HepG2 (cell line): ENCODE data around the gene GPSM1. TPM values are rescaled to one million over a fixed set of nuclear protein-coding genes. Genes with fewer than 3 reads are reported as not detected.

Source experiments
- CBFB ChIP-seq: sonication (generic); formaldehyde crosslinking; IDR thresholded peaks from 2 replicates; pipeline ENCODE4 v1.4.0; 2020; ENCODE audit warnings: missing genetic modification reagents
- ELF4 ChIP-seq: sonication (generic); formaldehyde crosslinking; IDR thresholded peaks from 2 replicates; pipeline ENCODE4 v1.5.0; 2020; ENCODE audit warnings: missing genetic modification reagents, mild to moderate bottlenecking, moderate library complexity, borderline replicate concordance
- JUN ChIP-seq: sonication (generic); formaldehyde crosslinking; IDR thresholded peaks from 2 replicates; pipeline ENCODE4 v1.4.0; 2020; ENCODE audit warnings: mild to moderate bottlenecking, missing genetic modification reagents
- KDM3A ChIP-seq: IDR thresholded peaks from 2 replicates; pipeline ENCODE4 v1.6.1; 2018; ENCODE audit warnings: low read depth, missing compliant biosample characterization
- KLF9 ChIP-seq: IDR thresholded peaks from 2 replicates; pipeline ENCODE4 v1.6.1; 2016; ENCODE audit warnings: low read depth
- TMF1 ChIP-seq: sonication (generic); formaldehyde crosslinking; IDR thresholded peaks from 2 replicates; pipeline ENCODE4 v1.8.1; 2022; ENCODE audit warnings: low read depth, missing genetic modification reagents
- ZKSCAN1 ChIP-seq: fragments of 150-350 bp; IDR thresholded peaks from 2 replicates; pipeline ENCODE4 v1.6.1; 2014; ENCODE audit warnings: low read length
- ZNF136 ChIP-seq: sonication (generic); formaldehyde crosslinking; IDR thresholded peaks from 2 replicates; pipeline ENCODE4 v1.8.1; 2022; ENCODE audit warnings: low read depth, mild to moderate bottlenecking, moderate library complexity, missing genetic modification reagents
- ZNF260 ChIP-seq: sonication (generic); formaldehyde crosslinking; IDR thresholded peaks from 2 replicates; pipeline ENCODE4 v1.4.0; 2020; ENCODE audit warnings: missing genetic modification reagents, low read depth, mild to moderate bottlenecking, borderline replicate concordance
- ZNF333 ChIP-seq: sonication (generic); formaldehyde crosslinking; IDR thresholded peaks from 2 replicates; pipeline ENCODE4 v1.4.0; 2020; ENCODE audit warnings: mild to moderate bottlenecking, missing genetic modification reagents, borderline replicate concordance
- ZNF549 ChIP-seq: sonication (generic); formaldehyde crosslinking; IDR thresholded peaks from 2 replicates; pipeline ENCODE4 v1.5.0; 2020; ENCODE audit warnings: missing genetic modification reagents
- ZNF557 ChIP-seq: sonication (generic); formaldehyde crosslinking; IDR thresholded peaks from 2 replicates; pipeline ENCODE4 v1.4.0; 2020; ENCODE audit warnings: missing genetic modification reagents
- ZNF567 ChIP-seq: sonication (generic); formaldehyde crosslinking; IDR thresholded peaks from 2 replicates; pipeline ENCODE4 v1.8.1; 2023; ENCODE audit warnings: mild to moderate bottlenecking, missing genetic modification reagents, borderline replicate concordance
- ZNF775 ChIP-seq: sonication (generic); formaldehyde crosslinking; IDR thresholded peaks from 2 replicates; pipeline ENCODE4 v1.4.0; 2020; ENCODE audit warnings: missing genetic modification reagents, mild to moderate bottlenecking, moderate library complexity, borderline replicate concordance
- polyA plus RNA-seq, 8 experiments: library from polyadenylated mRNA; depleted of rRNA in 3 of 8; stranded (reverse) in 7 of 8; unstranded in 1 of 8; fragments of >200 nt; fragmentation: Illumina TruSeq in 4 of 8; extraction: Trizol in 4 of 8; gene quantifications; 2 replicates each; pipeline versions ENCODE4 v1.2.1 to v1.2.3, GENCODE V29; 2011 to 2016; ENCODE audit warnings: low read depth in 4 of 8, missing spikeins in 1 of 8, mixed read lengths in 1 of 8; ENCODE audit not compliant: insufficient read depth in 1 of 8
- total RNA-seq, 5 experiments: library from RNA; depleted of rRNA; stranded (reverse); fragments of >200 nt; fragmentation: Illumina TruSeq; extraction: Trizol; gene quantifications; 2 replicates each; pipeline ENCODE4 v1.2.3, GENCODE V29; 2016; ENCODE audit warnings: low read depth in 1 of 5
- TF ChIP-seq, protein P1 (sequence below): sonication (generic); formaldehyde crosslinking; IDR thresholded peaks from 2 replicates; pipeline ENCODE4 v1.4.0; 2020; ENCODE audit warnings: missing genetic modification reagents, mild to moderate bottlenecking, borderline replicate concordance
- TF ChIP-seq, protein P2 (sequence below), 2 experiments: sonication (generic) in 1 of 2; formaldehyde crosslinking in 1 of 2; IDR thresholded peaks; 2 replicates each; pipeline versions ENCODE4 v1.6.1 to v1.9.0; 2014 to 2022; ENCODE audit warnings: antibody characterized with exemption in 1 of 2, borderline replicate concordance in 1 of 2, inconsistent platforms in 1 of 2, low read depth in 1 of 2, missing genetic modification reagents in 1 of 2
- TF ChIP-seq, protein P3 (sequence below): sonication (generic); formaldehyde crosslinking; IDR thresholded peaks from 2 replicates; pipeline ENCODE4 v1.8.0; 2022; ENCODE audit warnings: mild to moderate bottlenecking, missing genetic modification reagents, moderate library complexity

GPSM1 gene
- total and polyA plus RNA-seq, 2 of the 13 experiments (the other 11 are each of a cell fraction or from before 2014, with no cell fraction given), result 1.0 to 2.4 TPM

DNA sequence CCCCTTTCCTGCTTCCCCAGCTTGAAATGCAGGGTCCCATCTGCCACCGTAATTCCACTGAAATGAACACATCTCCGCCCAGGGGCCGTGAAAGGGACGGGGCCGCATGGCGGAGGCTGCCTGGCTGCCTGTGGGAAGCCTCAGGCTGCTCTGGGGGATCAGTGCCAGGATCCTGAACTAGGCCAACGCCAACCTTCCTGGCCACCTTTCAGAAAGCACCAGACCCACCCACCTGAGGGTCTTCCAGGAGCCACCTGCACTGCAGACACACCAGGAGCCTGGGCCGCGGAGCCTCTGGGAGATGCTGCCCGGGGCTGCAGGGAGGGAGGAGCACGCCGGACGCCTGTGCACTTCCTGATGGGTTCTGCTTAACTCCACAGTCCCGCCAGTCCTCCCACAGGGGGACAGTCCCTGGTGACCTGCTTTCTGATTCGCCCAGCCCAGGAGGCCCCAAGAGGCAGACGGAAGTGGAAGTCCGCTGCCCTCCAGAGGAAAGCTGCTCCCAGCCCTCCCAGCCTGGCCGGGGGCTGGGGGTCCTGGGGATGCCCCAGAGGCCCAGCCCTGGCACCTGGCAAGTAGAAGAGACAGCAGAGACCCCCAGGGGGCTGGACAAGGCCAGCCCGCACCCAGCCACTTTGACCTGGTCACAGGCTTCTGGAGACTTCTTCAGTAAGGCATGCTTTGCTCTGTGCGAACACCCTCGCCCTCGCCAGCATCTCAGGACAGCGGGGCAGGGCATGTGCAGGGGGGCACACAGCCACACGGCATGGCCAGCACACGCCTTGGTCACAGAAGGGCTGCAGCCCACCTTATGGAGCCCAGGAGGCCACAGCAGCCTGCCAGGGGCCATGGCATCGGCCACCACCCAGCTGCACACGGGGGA is 46.2 kb downstream of the GPSM1 start, which contains the start of gene CARD9 (continued):
- TF ChIP-seq ELF4 (CRISPR knock-in tag) (0 out of 2 replicates have a peak, but pooled peaks have one; percentile 16), TMF1 (no peak), ZNF549 (CRISPR knock-in tag) (no peak), ZNF333 (0 out of 2 replicates have a peak, but pooled peaks have one; percentile 50), ZNF136 (no peak), KDM3A (CRISPR knock-in tag) (no peak), ZNF567 (CRISPR knock-in tag) (no peak), CBFB (0 out of 2 replicates have a peak, but pooled peaks have one; percentile 22), ZNF260 (no peak), KLF9 (no peak), JUN (CRISPR knock-in tag) (no peak), ZNF775 (CRISPR knock-in tag) (no peak), ZKSCAN1 (no peak), ZNF557 (no peak)
- TF ChIP-seq, protein P1, sequence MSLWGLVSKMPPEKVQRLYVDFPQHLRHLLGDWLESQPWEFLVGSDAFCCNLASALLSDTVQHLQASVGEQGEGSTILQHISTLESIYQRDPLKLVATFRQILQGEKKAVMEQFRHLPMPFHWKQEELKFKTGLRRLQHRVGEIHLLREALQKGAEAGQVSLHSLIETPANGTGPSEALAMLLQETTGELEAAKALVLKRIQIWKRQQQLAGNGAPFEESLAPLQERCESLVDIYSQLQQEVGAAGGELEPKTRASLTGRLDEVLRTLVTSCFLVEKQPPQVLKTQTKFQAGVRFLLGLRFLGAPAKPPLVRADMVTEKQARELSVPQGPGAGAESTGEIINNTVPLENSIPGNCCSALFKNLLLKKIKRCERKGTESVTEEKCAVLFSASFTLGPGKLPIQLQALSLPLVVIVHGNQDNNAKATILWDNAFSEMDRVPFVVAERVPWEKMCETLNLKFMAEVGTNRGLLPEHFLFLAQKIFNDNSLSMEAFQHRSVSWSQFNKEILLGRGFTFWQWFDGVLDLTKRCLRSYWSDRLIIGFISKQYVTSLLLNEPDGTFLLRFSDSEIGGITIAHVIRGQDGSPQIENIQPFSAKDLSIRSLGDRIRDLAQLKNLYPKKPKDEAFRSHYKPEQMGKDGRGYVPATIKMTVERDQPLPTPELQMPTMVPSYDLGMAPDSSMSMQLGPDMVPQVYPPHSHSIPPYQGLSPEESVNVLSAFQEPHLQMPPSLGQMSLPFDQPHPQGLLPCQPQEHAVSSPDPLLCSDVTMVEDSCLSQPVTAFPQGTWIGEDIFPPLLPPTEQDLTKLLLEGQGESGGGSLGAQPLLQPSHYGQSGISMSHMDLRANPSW, result no peak
- TF ChIP-seq, protein P2, sequence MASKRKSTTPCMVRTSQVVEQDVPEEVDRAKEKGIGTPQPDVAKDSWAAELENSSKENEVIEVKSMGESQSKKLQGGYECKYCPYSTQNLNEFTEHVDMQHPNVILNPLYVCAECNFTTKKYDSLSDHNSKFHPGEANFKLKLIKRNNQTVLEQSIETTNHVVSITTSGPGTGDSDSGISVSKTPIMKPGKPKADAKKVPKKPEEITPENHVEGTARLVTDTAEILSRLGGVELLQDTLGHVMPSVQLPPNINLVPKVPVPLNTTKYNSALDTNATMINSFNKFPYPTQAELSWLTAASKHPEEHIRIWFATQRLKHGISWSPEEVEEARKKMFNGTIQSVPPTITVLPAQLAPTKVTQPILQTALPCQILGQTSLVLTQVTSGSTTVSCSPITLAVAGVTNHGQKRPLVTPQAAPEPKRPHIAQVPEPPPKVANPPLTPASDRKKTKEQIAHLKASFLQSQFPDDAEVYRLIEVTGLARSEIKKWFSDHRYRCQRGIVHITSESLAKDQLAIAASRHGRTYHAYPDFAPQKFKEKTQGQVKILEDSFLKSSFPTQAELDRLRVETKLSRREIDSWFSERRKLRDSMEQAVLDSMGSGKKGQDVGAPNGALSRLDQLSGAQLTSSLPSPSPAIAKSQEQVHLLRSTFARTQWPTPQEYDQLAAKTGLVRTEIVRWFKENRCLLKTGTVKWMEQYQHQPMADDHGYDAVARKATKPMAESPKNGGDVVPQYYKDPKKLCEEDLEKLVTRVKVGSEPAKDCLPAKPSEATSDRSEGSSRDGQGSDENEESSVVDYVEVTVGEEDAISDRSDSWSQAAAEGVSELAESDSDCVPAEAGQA (IDR thresholded peaks at IDR 0.05; ENCODE audit: low read depth), result no peak
- TF ChIP-seq, protein P2 (CRISPR knock-in tag; IDR thresholded peaks at IDR 0.05; ENCODE audit: borderline replicate concordance), result no peak
- TF ChIP-seq, protein P3, sequence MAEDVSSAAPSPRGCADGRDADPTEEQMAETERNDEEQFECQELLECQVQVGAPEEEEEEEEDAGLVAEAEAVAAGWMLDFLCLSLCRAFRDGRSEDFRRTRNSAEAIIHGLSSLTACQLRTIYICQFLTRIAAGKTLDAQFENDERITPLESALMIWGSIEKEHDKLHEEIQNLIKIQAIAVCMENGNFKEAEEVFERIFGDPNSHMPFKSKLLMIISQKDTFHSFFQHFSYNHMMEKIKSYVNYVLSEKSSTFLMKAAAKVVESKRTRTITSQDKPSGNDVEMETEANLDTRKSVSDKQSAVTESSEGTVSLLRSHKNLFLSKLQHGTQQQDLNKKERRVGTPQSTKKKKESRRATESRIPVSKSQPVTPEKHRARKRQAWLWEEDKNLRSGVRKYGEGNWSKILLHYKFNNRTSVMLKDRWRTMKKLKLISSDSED (CRISPR knock-in tag), result no peak
